GM12872 (cell line): ENCODE measurements around the gene POLR2M.

Experiments used
- TF ChIP-seq, protein P1 (sequence below): IDR thresholded peaks from 3 replicates; pipeline ENCODE4 v1.5.1; 2011; ENCODE audit warnings: low read depth, mild to moderate bottlenecking, low read length, moderate library complexity; ENCODE audit not compliant: insufficient read depth

The POLR2M gene

DNA sequence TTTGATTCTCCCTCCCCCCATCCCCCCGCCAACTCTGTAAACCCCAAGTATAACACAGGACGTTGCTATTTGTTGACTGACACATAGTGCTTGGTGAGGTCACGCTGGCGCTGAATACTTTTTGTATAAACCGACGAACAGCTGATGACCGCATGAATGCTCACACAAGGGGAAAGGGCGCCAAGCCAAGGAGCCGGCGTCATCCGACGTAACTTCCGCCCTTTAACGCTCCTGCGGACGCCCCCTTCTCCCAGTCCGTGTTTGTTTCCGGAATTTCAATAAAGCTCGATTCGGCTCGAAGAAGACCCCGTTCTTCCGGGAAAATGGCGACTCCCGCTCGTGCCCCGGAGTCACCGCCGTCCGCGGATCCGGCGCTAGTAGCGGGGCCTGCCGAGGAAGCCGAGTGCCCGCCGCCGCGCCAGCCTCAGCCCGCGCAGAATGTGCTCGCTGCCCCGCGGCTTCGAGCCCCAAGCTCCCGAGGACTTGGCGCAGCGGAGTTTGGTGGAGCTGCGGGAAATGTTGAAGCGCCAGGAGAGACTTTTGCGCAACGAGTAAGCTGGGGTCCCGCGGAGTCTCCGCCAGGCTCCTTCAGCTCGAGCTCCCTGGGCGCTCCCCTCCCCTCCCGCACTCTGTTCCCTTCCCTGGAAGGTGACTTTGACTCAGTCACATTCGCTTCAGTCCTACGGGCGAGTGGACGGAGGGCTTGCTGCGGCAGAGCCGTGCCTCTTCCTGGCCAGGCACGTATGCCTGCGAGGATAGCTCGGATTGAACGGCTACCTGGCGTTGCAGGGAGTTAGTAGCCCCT, at the start of gene POLR2M:
POLR2M (plus strand) TSS at position 310 of the 805 bp plus-strand sequence; CDS start at position 439, 129 bp downstream.
- TF ChIP-seq, protein P1, sequence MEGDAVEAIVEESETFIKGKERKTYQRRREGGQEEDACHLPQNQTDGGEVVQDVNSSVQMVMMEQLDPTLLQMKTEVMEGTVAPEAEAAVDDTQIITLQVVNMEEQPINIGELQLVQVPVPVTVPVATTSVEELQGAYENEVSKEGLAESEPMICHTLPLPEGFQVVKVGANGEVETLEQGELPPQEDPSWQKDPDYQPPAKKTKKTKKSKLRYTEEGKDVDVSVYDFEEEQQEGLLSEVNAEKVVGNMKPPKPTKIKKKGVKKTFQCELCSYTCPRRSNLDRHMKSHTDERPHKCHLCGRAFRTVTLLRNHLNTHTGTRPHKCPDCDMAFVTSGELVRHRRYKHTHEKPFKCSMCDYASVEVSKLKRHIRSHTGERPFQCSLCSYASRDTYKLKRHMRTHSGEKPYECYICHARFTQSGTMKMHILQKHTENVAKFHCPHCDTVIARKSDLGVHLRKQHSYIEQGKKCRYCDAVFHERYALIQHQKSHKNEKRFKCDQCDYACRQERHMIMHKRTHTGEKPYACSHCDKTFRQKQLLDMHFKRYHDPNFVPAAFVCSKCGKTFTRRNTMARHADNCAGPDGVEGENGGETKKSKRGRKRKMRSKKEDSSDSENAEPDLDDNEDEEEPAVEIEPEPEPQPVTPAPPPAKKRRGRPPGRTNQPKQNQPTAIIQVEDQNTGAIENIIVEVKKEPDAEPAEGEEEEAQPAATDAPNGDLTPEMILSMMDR = no peak

DNA sequence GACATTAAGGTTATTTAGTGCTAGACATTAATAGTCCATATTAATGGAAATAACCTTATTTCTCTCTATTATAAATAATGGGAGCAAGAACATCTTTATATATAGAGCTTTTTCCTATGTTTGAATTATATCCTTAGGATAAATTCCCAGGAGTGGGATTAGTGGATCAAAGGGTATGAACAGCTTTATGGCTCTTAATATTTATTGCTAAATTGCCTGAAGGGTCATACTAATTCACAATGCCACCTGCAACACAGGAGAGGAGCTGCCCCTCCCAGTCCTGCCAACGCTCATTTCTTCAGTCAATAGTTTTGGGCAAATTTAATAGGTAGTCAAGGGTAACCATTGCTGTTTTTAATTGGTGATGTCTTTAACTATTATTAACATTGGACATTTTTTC, 48.9 kb upstream of the POLR2M start:
- TF ChIP-seq, protein P1 = no peak

DNA sequence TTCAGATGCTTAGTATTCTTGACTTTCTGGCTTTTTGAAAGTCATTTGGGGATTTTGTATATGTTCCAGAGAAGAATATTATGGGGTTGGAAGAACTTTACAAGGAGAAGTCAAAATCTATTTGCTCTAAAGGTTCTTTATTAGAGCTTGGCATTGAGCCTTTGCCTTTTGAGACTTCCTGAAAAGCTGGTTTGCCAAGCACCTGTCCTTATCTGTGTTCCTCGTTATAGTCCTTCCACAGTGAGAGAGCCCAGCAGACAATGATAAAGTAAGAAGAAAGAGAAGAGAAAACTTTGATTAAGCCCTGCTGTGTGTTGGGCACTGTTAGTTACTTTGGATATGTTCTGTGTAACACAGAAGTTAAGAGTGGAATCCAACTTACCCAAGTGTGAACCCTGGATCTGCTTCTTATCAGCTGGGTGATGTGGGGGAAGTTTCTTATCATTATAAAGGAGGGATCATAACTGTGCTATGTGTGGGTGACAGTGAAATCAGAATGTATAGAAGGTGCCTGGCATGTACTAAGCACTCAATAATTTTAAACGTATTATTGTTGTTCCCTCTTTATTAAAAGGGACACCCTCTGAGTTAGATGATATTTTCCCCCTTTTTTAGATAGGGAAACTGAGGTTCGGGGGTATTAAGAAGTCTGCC, 44.3 kb upstream of the POLR2M start:
- TF ChIP-seq, protein P1 = no peak

DNA sequence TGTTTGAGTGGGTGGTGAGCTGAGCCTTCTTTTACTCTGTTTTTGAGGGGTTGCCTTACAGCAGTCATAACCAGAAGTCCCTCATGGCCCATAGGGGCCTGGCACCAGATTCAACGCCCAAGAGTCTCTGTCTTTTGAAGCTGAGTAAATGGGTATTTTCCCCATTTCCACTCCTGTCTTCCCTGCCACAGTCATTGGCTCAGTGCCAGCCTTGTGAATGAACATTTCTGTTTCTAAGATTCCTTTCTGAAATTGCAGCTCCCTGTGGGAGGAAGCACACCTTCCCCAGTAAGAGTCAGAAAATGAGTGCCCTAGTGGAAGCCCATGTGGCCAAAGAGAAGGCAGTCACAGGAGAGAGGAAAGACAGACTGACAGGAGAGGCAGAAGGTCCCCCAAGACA, 43.7 kb upstream of the POLR2M start:
- TF ChIP-seq, protein P1 = no peak

DNA sequence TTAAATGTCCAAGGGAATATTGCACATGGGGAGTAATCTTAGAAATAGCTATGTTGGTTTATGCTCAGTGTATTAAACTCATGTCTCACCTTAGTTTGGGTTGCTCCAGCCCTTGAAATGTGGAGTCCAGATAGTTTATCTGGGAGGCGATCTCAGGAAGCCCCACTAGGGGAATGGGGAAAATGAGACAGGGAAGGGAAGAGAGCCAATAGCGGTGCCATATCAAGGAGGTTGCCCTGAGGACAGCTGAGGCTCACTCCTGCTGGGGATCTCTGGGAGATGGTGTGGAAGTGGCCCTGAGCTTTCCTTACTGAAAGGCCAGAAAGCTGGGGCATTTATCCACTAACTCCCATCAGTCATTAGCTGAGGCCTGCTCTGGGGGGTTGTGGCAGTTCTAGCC, 43.3 kb upstream of the POLR2M start:
- TF ChIP-seq, protein P1 = no peak

DNA sequence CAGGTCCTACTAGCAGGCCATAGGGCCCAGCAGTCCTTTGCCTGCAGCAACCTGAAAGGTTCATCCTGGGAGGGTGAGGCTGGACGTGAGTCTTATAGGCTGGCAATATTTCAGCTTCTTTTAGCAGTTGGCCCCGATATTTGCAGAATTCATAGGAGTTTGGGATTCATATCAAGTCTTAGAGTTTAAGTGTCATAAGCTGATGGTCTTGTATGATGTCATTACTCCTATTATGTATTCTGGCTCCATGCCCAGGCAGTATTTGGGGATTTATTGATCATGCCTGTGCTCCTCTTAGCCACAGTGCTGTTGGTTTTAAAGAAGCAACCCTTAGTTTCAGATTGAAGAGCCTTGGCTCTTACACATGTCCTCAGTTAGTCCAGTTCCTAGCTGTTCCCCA, 41.3 kb upstream of the POLR2M start:
- TF ChIP-seq, protein P1 = no peak

DNA sequence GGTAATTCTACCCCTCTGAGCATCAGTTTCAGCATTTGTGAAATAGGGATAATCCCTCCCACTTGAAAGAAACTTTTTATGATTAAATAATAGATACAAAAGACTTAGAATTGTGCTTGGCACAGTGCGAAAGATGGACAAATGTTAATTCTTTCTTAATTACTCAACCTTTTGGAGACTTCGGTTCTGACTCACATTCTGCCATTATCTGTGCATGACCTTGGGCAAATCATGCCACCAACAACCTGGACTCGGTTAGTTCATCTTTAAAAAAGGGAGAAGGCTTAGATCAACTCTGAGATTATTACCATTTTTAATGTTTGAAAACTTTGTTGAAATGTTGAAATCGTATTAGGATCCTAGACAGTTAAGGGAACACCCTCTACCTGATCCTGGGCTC, 40.6 kb upstream of the POLR2M start:
- TF ChIP-seq, protein P1 = no peak
